Measurements from ENCODE around the gene IGFL1. TPM values are rescaled to one million over a fixed set of nuclear protein-coding genes. Genes with fewer than 3 reads are reported as not detected.
"Not testable (repeated sequence)": the region's sequence is repeated elsewhere in the genome, so short reads cannot be mapped to it uniquely, and the experiment has no call there.

The IGFL1 gene
- total RNA-seq, 4 donors from 2014 or later, result not detected

DNA sequence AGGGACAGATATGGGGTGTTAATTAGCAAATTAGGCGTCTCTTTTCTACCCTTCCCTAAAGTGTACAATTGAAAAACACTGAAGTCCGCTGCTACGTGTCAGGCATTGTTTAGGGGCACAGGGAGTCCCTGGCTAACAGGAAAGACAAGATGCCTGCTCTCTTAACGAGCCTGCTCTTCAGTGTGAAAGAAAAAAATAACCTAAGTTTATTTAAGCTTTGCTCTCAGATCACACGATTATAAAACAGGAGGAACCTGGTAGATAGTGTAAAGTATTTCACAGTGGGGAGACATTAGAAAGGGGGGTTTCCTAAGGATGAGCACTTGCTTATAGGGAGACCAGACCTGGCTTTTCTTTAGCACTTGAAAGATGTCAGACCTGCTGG lies 42.8 kb upstream of the IGFL1 start:
- no peak overlapping the region for H3K4me3 ChIP-seq
- no peaks in the 10 kb centered on the region for H3K4me1 ChIP-seq
- H3K27ac ChIP-seq, result no peak overlapping the region
- H3K36me3 ChIP-seq, result no peaks in the 10 kb centered on the region
- no peak for DNase-seq
- H3K27me3 ChIP-seq, result no peaks in the 10 kb centered on the region
- no peak for TF ChIP-seq CTCF (IDR thresholded peaks at IDR 0.05)
- no peak for TF ChIP-seq POLR2A (IDR thresholded peaks at IDR 0.05)
- H3K9me3 ChIP-seq, result no peaks in the 10 kb centered on the region

- Histone ChIP-seq H3K4me1 (no peaks in the 10 kb centered on the region), H3K4me3 (no peak overlapping the region), H3K9me3 (no peaks in the 10 kb centered on the region), H3K27me3 (no peaks in the 10 kb centered on the region), H3K36me3 (no peaks in the 10 kb centered on the region), H3K27ac (no peak overlapping the region)
- TF ChIP-seq POLR2A (IDR thresholded peaks at IDR 0.05) (no peak), CTCF (IDR thresholded peaks at IDR 0.05) (no peak)
- no peak for DNase-seq
These were observed 39.3 kb upstream of the IGFL1 start for GRCh38 chr19:46189971-46190888.

- Histone ChIP-seq H3K36me3 (no peaks in the 10 kb centered on the region), H3K4me3 (no peak overlapping the region), H3K27ac (no peak overlapping the region), H3K4me1 (no peaks in the 10 kb centered on the region), H3K27me3 (no peaks in the 10 kb centered on the region), H3K9me3 (no peaks in the 10 kb centered on the region)
- DNase-seq, result no peak
- TF ChIP-seq POLR2A (IDR thresholded peaks at IDR 0.05), result no peak
- TF ChIP-seq CTCF (IDR thresholded peaks at IDR 0.05), result no peak
These were observed 38.2 kb upstream of the IGFL1 start for GRCh38 chr19:46191356-46191755.

DNA sequence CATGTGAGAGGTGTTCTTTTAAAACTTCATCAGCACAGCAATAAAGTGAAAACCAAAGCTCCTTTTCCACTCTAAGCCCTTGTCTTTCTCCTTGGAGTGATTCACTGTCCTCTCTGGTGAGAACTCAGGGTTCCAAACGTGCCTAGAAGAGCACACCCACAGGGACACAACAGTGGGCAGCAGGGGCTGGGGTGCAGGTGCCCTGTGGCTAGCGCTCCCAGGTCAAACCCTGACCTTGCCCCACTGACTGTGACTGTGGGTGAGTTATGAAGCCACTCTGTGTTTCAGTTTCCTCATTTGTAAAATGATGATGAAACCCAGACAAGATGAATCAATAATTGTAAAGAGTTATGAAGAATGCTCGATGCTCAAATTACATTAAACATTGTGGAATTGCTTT lies 37.6 kb upstream of the IGFL1 start:
- no peaks in the 10 kb centered on the region for H3K4me1 ChIP-seq
- no peak overlapping the region for H3K4me3 ChIP-seq
- H3K36me3 ChIP-seq, result no peaks in the 10 kb centered on the region
- no peak overlapping the region for H3K27ac ChIP-seq
- no peaks in the 10 kb centered on the region for H3K9me3 ChIP-seq
- DNase-seq, result no peak
- TF ChIP-seq POLR2A (IDR thresholded peaks at IDR 0.05), result no peak
- TF ChIP-seq CTCF (IDR thresholded peaks at IDR 0.05), result no peak
- H3K27me3 ChIP-seq, result no peaks in the 10 kb centered on the region

- not testable (repeated sequence) for H3K36me3 ChIP-seq, H3K27ac ChIP-seq, DNase-seq, H3K4me1 ChIP-seq, H3K9me3 ChIP-seq, H3K27me3 ChIP-seq, H3K4me3 ChIP-seq
These were observed 36.9 kb upstream of the IGFL1 start for GRCh38 chr19:46192626-46192991.

GRCh38 chr19:46192992-46193650 lies 36.4 kb upstream of the IGFL1 start:
- no peaks in the 10 kb centered on the region for H3K4me1 ChIP-seq
- no peak overlapping the region for H3K27ac ChIP-seq
- H3K36me3 ChIP-seq, result no peaks in the 10 kb centered on the region
- no peak for TF ChIP-seq POLR2A (IDR thresholded peaks at IDR 0.05)
- TF ChIP-seq CTCF (IDR thresholded peaks at IDR 0.05), result no peak
- no peak overlapping the region for H3K4me3 ChIP-seq
- H3K9me3 ChIP-seq, result no peaks in the 10 kb centered on the region
- peak in 2 of 3 donors; percentile 27 to 76 for DNase-seq
- H3K27me3 ChIP-seq, result no peaks in the 10 kb centered on the region

Data from Peyer's patch (tissue), 4 donors.